CD4-positive, CD25-positive, alpha-beta regulatory T cell (primary cell): ENCODE results near the gene CAMTA2. TPM values are rescaled to one million over a fixed set of nuclear protein-coding genes. Genes with fewer than 3 reads are reported as not detected.
A peak's percentile ranks its signal among the peaks of the same experiment; 100 is the strongest.

ENCODE experiments used
- ATAC-seq, 2 donors: fragments of 150-1000 bp; cut with Tn5 transposase; one replicate each; pipeline ENCODE4 v1.10.0; 2021; ENCODE audit warnings: low read depth in 2 of 2, moderate number of reproducible peaks in 2 of 2, moderate library complexity in 1 of 2
- DNase-seq, 3 donors: peaks; one replicate each; pipeline versions ENCODE4 v3.0.0 to v3.0.0-alpha.2; 2012 to 2022; ENCODE audit warnings: mixed read lengths in 1 of 3
- H3K27ac ChIP-seq: one replicate; pipeline ENCODE4 v1.7.0; 2013; ENCODE audit warnings: mild to moderate bottlenecking, low read length; ENCODE audit not compliant: insufficient read depth, poor library complexity, severe bottlenecking
- H3K27me3 ChIP-seq: one replicate; pipeline ENCODE4 v1.7.0; 2013; ENCODE audit warnings: low read length; ENCODE audit not compliant: control insufficient read depth, insufficient read depth
- H3K36me3 ChIP-seq: one replicate; pipeline ENCODE4 v1.7.0; 2013; ENCODE audit warnings: mild to moderate bottlenecking, low read length, moderate library complexity; ENCODE audit not compliant: control insufficient read depth, insufficient read depth
- H3K4me1 ChIP-seq: 2 replicates; pipeline ENCODE4 v1.7.0; 2013; ENCODE audit warnings: mild to moderate bottlenecking, low read length; ENCODE audit not compliant: insufficient read depth, control insufficient read depth, poor library complexity, severe bottlenecking
- H3K4me3 ChIP-seq: one replicate; pipeline ENCODE4 v1.7.0; 2013; ENCODE audit warnings: low read depth, mild to moderate bottlenecking, low read length, moderate library complexity
- H3K9me3 ChIP-seq, 2 experiments: 1 replicate in 1 of 2; 2 replicates in 1 of 2; pipeline ENCODE4 v1.7.0; 2013; ENCODE audit warnings: low read length in 2 of 2, mild to moderate bottlenecking in 1 of 2, moderate library complexity in 1 of 2; ENCODE audit not compliant: control insufficient read depth in 2 of 2
- H3K27ac Mint-ChIP-seq, 3 donors: one replicate each; pipeline ENCODE4 v1.8.0; 2020 to 2022; ENCODE audit warnings: mild to moderate bottlenecking in 3 of 3, mixed read lengths in 3 of 3, moderate library complexity in 2 of 3
- H3K27me3 Mint-ChIP-seq: one replicate; pipeline ENCODE4 v1.8.0; 2022; ENCODE audit warnings: mild to moderate bottlenecking, mixed read lengths
- H3K36me3 Mint-ChIP-seq: one replicate; pipeline ENCODE4 v1.8.0; 2020; ENCODE audit warnings: mixed read lengths
- H3K4me1 Mint-ChIP-seq, 4 donors: one replicate each; pipeline ENCODE4 v1.8.0; 2020 to 2022; ENCODE audit warnings: mixed read lengths in 4 of 4, mild to moderate bottlenecking in 1 of 4
- H3K4me3 Mint-ChIP-seq, 4 donors: one replicate each; pipeline ENCODE4 v1.8.0; 2020 to 2022; ENCODE audit warnings: mild to moderate bottlenecking in 4 of 4, mixed read lengths in 4 of 4, moderate library complexity in 3 of 4
- H3K9me3 Mint-ChIP-seq, 7 donors: one replicate each; pipeline ENCODE4 v1.8.0; 2020 to 2022; ENCODE audit warnings: mixed read lengths in 7 of 7, mild to moderate bottlenecking in 3 of 7, moderate library complexity in 2 of 7
- polyA plus RNA-seq, 4 donors: library from polyadenylated mRNA; unstranded; fragments of 300-500 nt; fragmentation: Illumina TruSeq; gene quantifications; one replicate each; pipeline ENCODE4 v1.2.3, GENCODE V29; 2021
- total RNA-seq: library from RNA; stranded (reverse); gene quantifications from one replicate; pipeline ENCODE4 v1.2.3, GENCODE V29; 2022

CAMTA2 gene
- total and polyA plus RNA-seq, 5 donors from 2014 or later: 4.7 to 69.8 (median 6.8) TPM

GRCh38 chr17:4999430-5000093 is 12.1 kb upstream of the CAMTA2 start:
- H3K27ac ChIP-seq: no peak overlapping the region

GRCh38 chr17:4998732-4999429 is 11.4 kb upstream of the CAMTA2 start:
- no peaks in the 10 kb centered on the region for H3K27me3 ChIP-seq
- ATAC-seq (no peak), DNase-seq (no peak)
- peaks cover 25% of the 10 kb centered on the region for H3K4me1 ChIP-seq
- peak overlapping the region; percentile 51 for H3K4me3 ChIP-seq
- H3K27me3 Mint-ChIP-seq: peaks cover 5% of the 10 kb centered on the region
- H3K27ac ChIP-seq: peak overlapping the region; percentile 63
- no peaks in the 10 kb centered on the region for H3K9me3 Mint-ChIP-seq
- peak overlapping the region; percentile 48 to 87 (median 67) for H3K27ac Mint-ChIP-seq
- H3K36me3 Mint-ChIP-seq: peaks cover 17% of the 10 kb centered on the region
- H3K4me1 Mint-ChIP-seq: peaks cover 0 to 36% (median 9%) of the 10 kb centered on the region in 4 donors
- peak overlapping the region; percentile 56 to 86 (median 76) for H3K4me3 Mint-ChIP-seq
- no peaks in the 10 kb centered on the region for H3K9me3 ChIP-seq
- H3K36me3 ChIP-seq: peaks cover 9% of the 10 kb centered on the region

More at GRCh38 chr17:4999430-5000093, 12.1 kb upstream of the CAMTA2 start:
- H3K4me1 ChIP-seq: peaks cover 25% of the 10 kb centered on the region
- Mint-ChIP-seq H3K36me3 (peaks cover 24% of the 10 kb centered on the region), H3K27me3 (peaks cover 5% of the 10 kb centered on the region), H3K27ac (peak overlapping the region; percentile 48 to 89 (median 87)), H3K9me3 (no peaks in the 10 kb centered on the region), H3K4me3 (peak overlapping the region; percentile 56 to 86 (median 76)), H3K4me1 (peaks cover 0 to 36% (median 8%) of the 10 kb centered on the region in 4 donors)
- no peaks in the 10 kb centered on the region for H3K9me3 ChIP-seq
- DNase-seq: no peak
- no peak for ATAC-seq
- no peaks in the 10 kb centered on the region for H3K27me3 ChIP-seq
- H3K4me3 ChIP-seq: peak overlapping the region; percentile 51
- H3K36me3 ChIP-seq: peaks cover 16% of the 10 kb centered on the region

GRCh38 chr17:4998027-4998731 is 10.7 kb upstream of the CAMTA2 start:
- peaks cover 5% of the 10 kb centered on the region for H3K27me3 Mint-ChIP-seq
- peaks cover 10% of the 10 kb centered on the region for H3K36me3 Mint-ChIP-seq
- Histone ChIP-seq H3K27me3 (no peaks in the 10 kb centered on the region), H3K9me3 (no peaks in the 10 kb centered on the region), H3K4me1 (peaks cover 25% of the 10 kb centered on the region), H3K27ac (peak overlapping the region; percentile 63), H3K4me3 (peak overlapping the region; percentile 43), H3K36me3 (peaks cover 9% of the 10 kb centered on the region)
- no peaks in the 10 kb centered on the region for H3K9me3 Mint-ChIP-seq
- H3K27ac Mint-ChIP-seq: peak overlapping the region in 2 of 3 donors; percentile 69 to 87
- peak in 1 of 3 donors; percentile 33 for DNase-seq
- peak in 1 of 2 donors; percentile 1 for ATAC-seq
- peak overlapping the region; percentile 56 to 86 (median 76) for H3K4me3 Mint-ChIP-seq
- peaks cover 0 to 36% (median 10%) of the 10 kb centered on the region in 4 donors for H3K4me1 Mint-ChIP-seq

- DNase-seq (peak; percentile 84 to 92 (median 91)), ATAC-seq (peak; percentile 96 to 97)
- Mint-ChIP-seq H3K36me3 (peaks cover 10% of the 10 kb centered on the region), H3K4me3 (peak within 1 kb of the TSS; percentile 74 to 94 (median 85)), H3K4me1 (peaks cover 0 to 36% (median 10%) of the 10 kb centered on the region in 4 donors), H3K27me3 (peaks cover 5% of the 10 kb centered on the region), H3K9me3 (no peaks in the 10 kb centered on the region), H3K27ac (peak within 1 kb of the TSS; percentile 85 to 91 (median 91))
- H3K36me3 ChIP-seq: peaks cover 8% of the 10 kb centered on the region
- peak within 1 kb of the TSS; percentile 43 for H3K4me3 ChIP-seq
- peak within 1 kb of the TSS; percentile 69 for H3K27ac ChIP-seq
- peaks cover 25% of the 10 kb centered on the region for H3K4me1 ChIP-seq
- H3K27me3 ChIP-seq: no peaks in the 10 kb centered on the region
- H3K9me3 ChIP-seq: no peaks in the 10 kb centered on the region
Measured at GRCh38 chr17:4997302-4998026, 10.0 kb upstream of the CAMTA2 start, which contains the start of the genes INCA1 and KIF1C. INCA1 (minus strand) TSS chr17:4997522; CDS start chr17:4994437, 3,085 bp downstream. KIF1C (plus strand) TSS chr17:4997950; CDS start chr17:5000247, 2,297 bp downstream.

GRCh38 chr17:4994081-4994595 is 6.7 kb upstream of the CAMTA2 start:
- Mint-ChIP-seq H3K27ac (no peak overlapping the region), H3K9me3 (no peaks in the 10 kb centered on the region), H3K36me3 (no peaks in the 10 kb centered on the region), H3K27me3 (peaks cover 5% of the 10 kb centered on the region), H3K4me3 (peak overlapping the region in 2 of 4 donors; percentile 4 to 73), H3K4me1 (peaks cover 8 to 25% (median 15%) of the 10 kb centered on the region in 4 donors)
- Histone ChIP-seq H3K36me3 (no peaks in the 10 kb centered on the region), H3K27me3 (no peaks in the 10 kb centered on the region), H3K4me3 (no peak overlapping the region), H3K4me1 (peaks cover 23% of the 10 kb centered on the region), H3K9me3 (no peaks in the 10 kb centered on the region), H3K27ac (no peak overlapping the region)
- no peak for DNase-seq
- no peak for ATAC-seq

DNA sequence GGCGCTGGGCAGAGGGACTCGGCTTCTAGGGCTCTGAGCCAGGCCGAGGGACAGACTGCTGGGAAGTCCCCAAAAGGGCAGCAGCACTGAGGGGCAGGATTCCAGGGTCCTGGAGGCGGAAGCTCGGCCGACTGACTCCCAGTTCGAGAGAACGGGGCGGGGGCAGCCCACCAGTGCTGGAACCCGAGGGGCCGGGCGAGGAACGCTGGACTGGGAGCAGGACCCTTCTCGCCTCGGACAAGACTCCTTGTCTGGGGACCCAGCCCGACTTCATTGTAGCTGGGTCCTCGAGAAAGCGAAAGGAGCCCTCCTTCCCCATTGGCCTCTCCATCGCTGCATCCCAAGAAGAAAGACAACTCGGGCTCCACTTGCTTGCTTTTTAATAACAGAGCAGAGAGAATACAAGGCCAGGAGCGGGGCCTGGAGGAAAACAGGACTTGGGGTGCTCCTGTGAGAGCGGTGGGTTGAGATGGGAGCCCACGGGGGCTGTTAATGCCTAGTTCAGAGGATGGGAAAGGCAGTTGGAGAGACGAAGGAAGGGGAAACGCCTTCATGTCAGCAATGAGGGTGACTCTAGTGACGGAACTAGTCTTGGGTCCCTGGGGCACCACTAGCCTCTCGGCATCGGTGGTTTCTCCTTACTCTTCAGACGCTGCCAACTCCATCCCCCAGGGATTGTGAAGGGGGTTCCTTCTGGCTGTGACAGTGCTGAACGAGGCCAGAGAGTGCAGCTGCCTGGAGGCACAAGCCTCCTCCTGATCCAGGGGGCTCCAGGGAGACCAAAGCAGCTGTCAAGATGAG is 492 bp upstream of the CAMTA2 start:
- peak overlapping the region; percentile 82 for H3K4me3 ChIP-seq
- no peak for DNase-seq

More for the DNA sequence above, 492 bp upstream of the CAMTA2 start:
- H3K4me3 Mint-ChIP-seq: peak overlapping the region; percentile 91 to 96 (median 94)
- peaks cover 18 to 43% (median 36%) of the 10 kb centered on the region in 4 donors for H3K4me1 Mint-ChIP-seq
- peak overlapping the region; percentile 93 for H3K27ac ChIP-seq
- no peaks in the 10 kb centered on the region for H3K9me3 ChIP-seq
- no peak for ATAC-seq
- H3K27ac Mint-ChIP-seq: peak overlapping the region; percentile 88 to 96 (median 94)
- H3K36me3 ChIP-seq: peaks cover 9% of the 10 kb centered on the region
- H3K4me1 ChIP-seq: peaks cover 38% of the 10 kb centered on the region
- no peaks in the 10 kb centered on the region for H3K27me3 Mint-ChIP-seq
- no peaks in the 10 kb centered on the region for H3K9me3 Mint-ChIP-seq
- peaks cover 7% of the 10 kb centered on the region for H3K36me3 Mint-ChIP-seq
- no peaks in the 10 kb centered on the region for H3K27me3 ChIP-seq
